Ascending aorta (tissue), 2 donors: ENCODE data around the gene FAM43A. TPM values are rescaled to one million over a fixed set of nuclear protein-coding genes. Genes with fewer than 3 reads are reported as not detected.

Experiments
- DNase-seq, 2 donors: peaks; one replicate each; pipeline ENCODE4 v3.0.0-alpha.2; 2019; ENCODE audit warnings: low spot score in 2 of 2
- H3K27ac ChIP-seq, 2 donors: fragments of 200-600 bp; sonication (generic); one replicate each; pipeline ENCODE4 v1.5.1; 2016 to 2017; ENCODE audit warnings: mild to moderate bottlenecking in 1 of 2
- H3K27me3 ChIP-seq: fragments of 200-600 bp; sonication (generic); one replicate; pipeline ENCODE4 v1.5.1; 2017
- H3K36me3 ChIP-seq, 2 donors: fragments of 200-600 bp; sonication (generic); one replicate each; pipeline ENCODE4 v1.5.1; 2016
- H3K4me1 ChIP-seq, 2 donors: fragments of 200-600 bp; sonication (generic); one replicate each; pipeline ENCODE4 v1.5.1; 2016 to 2017; ENCODE audit warnings: mild to moderate bottlenecking in 1 of 2
- H3K4me3 ChIP-seq, 2 donors: fragments of 200-600 bp; sonication (generic); one replicate each; pipeline ENCODE4 v1.5.1; 2016 to 2017; ENCODE audit warnings: mild to moderate bottlenecking in 1 of 2
- H3K9me3 ChIP-seq, 2 donors: fragments of 200-600 bp; sonication (generic); one replicate each; pipeline ENCODE4 v1.5.1; 2016
- CTCF ChIP-seq, 3 experiments: fragments of 200-600 bp in 2 of 3; fragments of 450-650 bp in 1 of 3; sonication (generic) in 2 of 3; IDR thresholded peaks; one replicate each; pipeline ENCODE4 v1.5.1; 2016 to 2019; ENCODE audit warnings: antibody characterized with exemption in 3 of 3, mild to moderate bottlenecking in 1 of 3, moderate library complexity in 1 of 3
- intact Hi-C: fragments of 100-400 bp; cut with DNase I; formaldehyde crosslinking; loops from one replicate; pipeline ENCODE4 v1.15.1; 2023
- total RNA-seq: library from RNA; depleted of rRNA; stranded (reverse); fragments of >200 nt; gene quantifications from one replicate; pipeline ENCODE4 v1.1.0, GENCODE V29; 2016

FAM43A gene
- total RNA-seq, 1 donor from 2014 or later, result 53.9 TPM

DNA sequence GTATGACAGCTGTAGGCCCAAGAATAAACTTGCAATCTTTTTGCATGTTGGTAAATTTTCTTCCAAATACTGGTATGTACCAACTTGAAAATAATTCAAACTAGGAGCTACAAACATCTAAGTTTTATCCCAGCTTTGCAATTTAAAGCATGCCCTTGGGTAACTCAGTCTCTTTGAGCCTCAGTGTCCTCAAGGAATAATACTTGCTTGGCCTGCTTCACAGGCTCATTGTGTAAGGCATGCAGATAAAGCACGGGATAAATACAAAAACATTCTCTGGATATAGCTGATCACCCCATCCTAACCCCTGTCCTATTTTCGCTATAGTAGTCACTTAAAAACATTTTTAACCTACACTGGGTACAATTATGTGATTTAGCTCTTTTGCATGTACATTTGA, 42.9 kb upstream of the FAM43A start:
- H3K4me1 ChIP-seq, result peaks cover 0 to 6% of the 10 kb centered on the region in 2 donors
- DNase-seq, result no peak
- H3K36me3 ChIP-seq, result peaks cover 45 to 46% of the 10 kb centered on the region in 2 donors
- H3K4me3 ChIP-seq, result no peak overlapping the region
- H3K27me3 ChIP-seq, result no peaks in the 10 kb centered on the region
- no peak overlapping the region for H3K27ac ChIP-seq
- intact Hi-C loops, result no loop called here
- no peak for TF ChIP-seq CTCF (IDR thresholded peaks at IDR 0.05)
- H3K9me3 ChIP-seq, result no peaks in the 10 kb centered on the region

DNA sequence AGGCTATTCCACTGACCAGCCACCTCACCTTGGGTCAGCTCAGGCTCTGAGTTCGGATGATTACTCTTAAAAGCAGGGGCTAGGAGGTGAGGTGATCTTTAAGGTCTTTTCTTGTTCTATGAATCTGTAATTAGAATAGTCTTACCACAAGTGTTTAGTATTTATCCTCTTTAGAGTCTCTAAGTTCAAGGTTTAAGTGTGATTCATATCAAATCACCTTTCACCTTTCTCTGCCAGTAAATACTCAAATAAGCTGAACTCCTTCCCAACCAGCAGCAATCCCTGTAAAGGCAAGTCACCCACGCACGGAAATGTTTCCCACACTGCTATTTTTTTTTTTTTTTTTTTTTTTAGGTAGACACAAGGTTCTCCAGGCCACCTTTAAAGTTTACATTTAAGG, 37.9 kb upstream of the FAM43A start:
- intact Hi-C loops, result no loop called here
- H3K4me1 ChIP-seq, result no peaks in the 10 kb centered on the region
- peaks cover 64 to 84% of the 10 kb centered on the region in 2 donors for H3K36me3 ChIP-seq
- DNase-seq, result no peak
- TF ChIP-seq CTCF (IDR thresholded peaks at IDR 0.05), result no peak
- no peak overlapping the region for H3K4me3 ChIP-seq
- no peaks in the 10 kb centered on the region for H3K9me3 ChIP-seq
- H3K27me3 ChIP-seq, result no peaks in the 10 kb centered on the region
- H3K27ac ChIP-seq, result no peak overlapping the region

DNA sequence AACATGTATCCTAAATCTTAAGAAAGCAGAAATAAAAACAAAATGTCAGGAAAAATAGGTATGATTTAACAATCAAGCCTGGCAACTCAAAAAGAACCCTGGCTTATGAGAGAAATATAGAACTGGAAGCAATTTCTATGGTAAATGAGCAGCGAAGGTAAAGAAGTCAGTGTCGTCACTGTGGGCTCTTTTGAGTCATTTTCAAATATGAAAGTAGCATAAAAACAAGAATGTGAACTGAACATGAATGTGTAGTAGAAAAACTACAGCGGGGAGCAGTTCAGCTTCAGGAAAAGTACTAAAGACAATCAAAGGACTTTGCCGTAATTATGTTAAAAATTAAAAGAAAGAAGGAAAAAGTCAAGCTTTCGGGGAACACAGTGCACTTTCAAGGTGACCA, 31.2 kb upstream of the FAM43A start:
- TF ChIP-seq CTCF (IDR thresholded peaks at IDR 0.05), result no peak
- DNase-seq, result no peak
- H3K4me1 ChIP-seq, result no peaks in the 10 kb centered on the region
- H3K9me3 ChIP-seq, result no peaks in the 10 kb centered on the region
- H3K27me3 ChIP-seq, result no peaks in the 10 kb centered on the region
- H3K36me3 ChIP-seq, result peaks cover 29 to 78% of the 10 kb centered on the region in 2 donors
- no peak overlapping the region for H3K27ac ChIP-seq
- no peak overlapping the region for H3K4me3 ChIP-seq
- intact Hi-C loops, result no loop called here

DNA sequence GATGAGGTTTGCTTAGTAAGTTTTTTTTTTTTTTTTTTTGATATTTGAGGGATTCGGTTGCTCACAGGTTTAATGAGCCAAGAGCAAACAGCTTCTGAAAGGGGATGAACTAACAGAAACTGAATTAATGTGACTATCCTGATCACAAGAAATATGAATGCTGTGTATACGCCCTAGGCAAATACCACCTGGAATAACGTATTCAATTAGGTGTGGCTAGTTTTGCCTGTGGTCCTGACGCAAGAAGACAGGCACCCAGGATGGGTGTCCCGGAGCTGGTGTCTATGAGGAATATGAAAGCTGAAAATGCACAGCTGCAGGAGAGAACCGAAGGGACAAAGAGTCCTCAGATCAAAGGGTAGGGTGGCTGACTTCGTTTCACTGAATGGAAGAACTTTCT, 28.2 kb upstream of the FAM43A start:
- H3K9me3 ChIP-seq, result no peaks in the 10 kb centered on the region
- H3K4me3 ChIP-seq, result no peak overlapping the region
- intact Hi-C loops, result no loop called here
- TF ChIP-seq CTCF (IDR thresholded peaks at IDR 0.05), result no peak
- H3K36me3 ChIP-seq, result peaks cover 19 to 65% of the 10 kb centered on the region in 2 donors
- H3K27me3 ChIP-seq, result no peaks in the 10 kb centered on the region
- no peak overlapping the region for H3K27ac ChIP-seq
- no peak for DNase-seq
- H3K4me1 ChIP-seq, result no peaks in the 10 kb centered on the region

GRCh38 chr3:194658477-194659242, 27.0 kb upstream of the FAM43A start:
- no peaks in the 10 kb centered on the region for H3K9me3 ChIP-seq
- no peaks in the 10 kb centered on the region for H3K4me1 ChIP-seq
- no peak for DNase-seq
- peaks cover 23 to 62% of the 10 kb centered on the region in 2 donors for H3K36me3 ChIP-seq
- no peak overlapping the region for H3K27ac ChIP-seq
- intact Hi-C loops, result no loop called here
- H3K4me3 ChIP-seq, result no peak overlapping the region
- no peak for TF ChIP-seq CTCF (IDR thresholded peaks at IDR 0.05)
- no peaks in the 10 kb centered on the region for H3K27me3 ChIP-seq
